Esophagus muscularis mucosa (tissue), 4 donors: ENCODE results near the gene EBLN2.

Source experiments
- CTCF ChIP-seq, 3 experiments: fragments of 200-600 bp in 2 of 3; fragments of 450-650 bp in 1 of 3; sonication (generic) in 2 of 3; IDR thresholded peaks; one replicate each; pipeline ENCODE4 v1.5.1; 2017 to 2019; ENCODE audit warnings: antibody characterized with exemption in 3 of 3, mild to moderate bottlenecking in 2 of 3, moderate library complexity in 1 of 3
- EP300 ChIP-seq: sonication (generic); formaldehyde crosslinking; IDR thresholded peaks from one replicate; pipeline ENCODE4 v1.6.1; 2017; ENCODE audit warnings: antibody characterized with exemption
- POLR2A ChIP-seq: fragments of 450-650 bp; IDR thresholded peaks from one replicate; pipeline ENCODE4 v1.6.1; 2017; ENCODE audit warnings: antibody characterized with exemption, moderate library complexity, mild to moderate bottlenecking, low read depth
- POLR2AphosphoS5 ChIP-seq, 2 donors: sonication (generic); formaldehyde crosslinking; IDR thresholded peaks; one replicate each; pipeline ENCODE4 v1.6.1; 2017; ENCODE audit warnings: antibody characterized with exemption in 2 of 2

DNA sequence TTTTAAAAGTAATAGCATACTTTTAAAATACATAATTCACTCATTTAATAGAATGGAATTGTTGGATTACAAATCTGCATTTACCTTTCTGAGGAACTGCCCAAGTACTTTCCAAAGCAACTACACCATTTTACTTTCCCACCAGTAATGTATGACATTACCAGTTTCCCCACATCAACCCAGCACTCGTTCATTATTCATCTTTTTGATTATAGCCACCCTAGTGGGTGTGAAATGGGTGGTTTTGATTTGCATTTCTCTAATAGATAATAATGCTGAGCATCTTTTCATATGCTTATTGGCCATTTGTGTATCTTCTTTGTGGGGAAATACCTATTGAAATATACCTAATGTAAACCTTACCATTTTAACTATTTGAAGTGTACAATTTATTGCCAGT is 18.0 kb upstream of the EBLN2 start:
- no peak for TF ChIP-seq CTCF (IDR thresholded peaks at IDR 0.05)
- TF ChIP-seq POLR2A = no peak
- TF ChIP-seq EP300 = no peak
- no peak for TF ChIP-seq POLR2AphosphoS5 (IDR thresholded peaks at IDR 0.05)
